HCT116 (cell line): ENCODE measurements around the gene MICA. TPM values are rescaled to one million over a fixed set of nuclear protein-coding genes. Genes with fewer than 3 reads are reported as not detected.
"Not testable (repeated sequence)": the region's sequence is repeated elsewhere in the genome, so short reads cannot be mapped to it uniquely, and the experiment has no call there.

ENCODE experiments used
- ATAC-seq: fragments of 200-7000 bp; cut with Tn5 transposase; 2 replicates; pipeline ENCODE4 v1.9.1; 2020; ENCODE audit warnings: mild to moderate bottlenecking, moderate library complexity
- BruUV-seq: library from RNA; stranded (reverse); fragments of 400-500 nt; replicated peaks from 2 replicates; lab custom pipeline; 2021; lab: Mats Ljungman, UMichigan
- CTCF ChIA-PET: fragments of 300-600 bp; sonication (Branson Sonifier 250); formaldehyde crosslinking; loops from one replicate; lab custom pipeline; 2021; ENCODE audit warnings: antibody characterized with exemption; lab: Charles Lee
- POLR2A ChIA-PET: fragments of 300-600, 350-600 bp; sonication (Branson Sonifier 250); formaldehyde crosslinking; loops from one replicate; lab custom pipeline; 2021; ENCODE audit warnings: antibody characterized with exemption; lab: Charles Lee
- RAD21 ChIA-PET, 2 experiments: fragments of 300-600 bp; sonication (Branson Sonifier 250); formaldehyde crosslinking; loops; one replicate each; lab custom pipeline; 2023; ENCODE audit warnings: low total read pairs in 2 of 2; ENCODE audit not compliant: uncharacterized antibody in 2 of 2, unreplicated experiment in 2 of 2, low non-redundant PET in 1 of 2; lab: Charles Lee
- DNase-seq: peaks from one replicate; pipeline ENCODE4 v3.0.0-alpha.2; 2010; ENCODE audit warnings: low read depth, low spot score
- H2AFZ ChIP-seq: fragments of 200-600 bp; shearing (Covaris generic), sonication (generic); 2 replicates; pipeline ENCODE4 v1.6.1; 2017; ENCODE audit warnings: low read depth, mixed run types, mixed read lengths, antibody characterized with exemption, low read length; ENCODE audit not compliant: poor library complexity, severe bottlenecking
- H3K27ac ChIP-seq: 2 replicates; pipeline ENCODE4 v1.5.1; 2012; ENCODE audit warnings: low read depth, low read length
- H3K27me3 ChIP-seq: fragments of 200-600 bp; sonication (generic); 2 replicates; pipeline ENCODE4 v1.6.1; 2016; ENCODE audit warnings: mixed run types, low read length, mixed read lengths; ENCODE audit not compliant: insufficient read depth
- H3K36me3 ChIP-seq, 2 experiments: fragments of 200-500 bp in 1 of 2; fragments of 200-600 bp in 1 of 2; sonication (Bioruptor generic) in 1 of 2; sonication (generic) in 1 of 2; 2 replicates each; pipeline versions ENCODE4 v1.5.1 to v1.6.1; 2014 to 2016; ENCODE audit warnings: low read length in 2 of 2, inconsistent platforms in 1 of 2, mixed read lengths in 1 of 2, mixed run types in 1 of 2; ENCODE audit not compliant: insufficient read depth in 2 of 2, control insufficient read depth in 1 of 2
- H3K4me1 ChIP-seq, 2 experiments: fragments of 200-600 bp in 1 of 2; sonication (generic) in 1 of 2; 2 replicates each; pipeline versions ENCODE4 v1.5.1 to v1.6.1; 2012 to 2017; ENCODE audit warnings: low read length in 2 of 2, inconsistent platforms in 1 of 2, mild to moderate bottlenecking in 1 of 2, mixed read lengths in 1 of 2, mixed run types in 1 of 2, moderate library complexity in 1 of 2; ENCODE audit not compliant: insufficient read depth in 2 of 2, control insufficient read depth in 1 of 2
- H3K4me2 ChIP-seq: fragments of 200-600 bp; sonication (generic); 2 replicates; pipeline ENCODE4 v1.6.1; 2017; ENCODE audit warnings: mixed run types, low read length, mixed read lengths
- H3K4me3 ChIP-seq, 2 experiments: fragments of 200-600 bp in 1 of 2; sonication (generic) in 1 of 2; replicated peaks in 1 of 2; 2 replicates each; pipeline ENCODE4 v1.5.1; 2011 to 2016; ENCODE audit warnings: low read length in 2 of 2, control low read depth in 1 of 2, low read depth in 1 of 2, mild to moderate bottlenecking in 1 of 2, mixed read lengths in 1 of 2, mixed run types in 1 of 2
- H3K79me2 ChIP-seq: fragments of 200-600 bp; sonication (generic); 2 replicates; pipeline ENCODE4 v1.6.1; 2017; ENCODE audit warnings: mild to moderate bottlenecking, mixed run types, low read length, moderate library complexity, mixed read lengths; ENCODE audit not compliant: insufficient read depth
- H3K9ac ChIP-seq: fragments of 200-600 bp; sonication (generic); 2 replicates; pipeline ENCODE4 v1.6.1; 2016; ENCODE audit warnings: low read length, mixed read lengths
- H3K9me2 ChIP-seq: fragments of 200-600 bp; sonication (generic), shearing (Covaris generic); 2 replicates; pipeline ENCODE4 v1.6.1; 2017; ENCODE audit warnings: mixed run types, mild to moderate bottlenecking, moderate library complexity; ENCODE audit not compliant: insufficient read depth
- H3K9me3 ChIP-seq, 2 experiments: fragments of 200-500 bp in 1 of 2; fragments of 200-600 bp in 1 of 2; sonication (Bioruptor generic) in 1 of 2; sonication (generic) in 1 of 2; 2 replicates each; pipeline ENCODE4 v1.6.1; 2014 to 2017; ENCODE audit warnings: low read length in 2 of 2, mixed read lengths in 2 of 2, inconsistent platforms in 1 of 2, low read depth in 1 of 2, mild to moderate bottlenecking in 1 of 2, mixed run types in 1 of 2, moderate library complexity in 1 of 2; ENCODE audit not compliant: control insufficient read depth in 1 of 2, insufficient read depth in 1 of 2
- H4K20me1 ChIP-seq: fragments of 200-600 bp; sonication (generic), shearing (Covaris generic); 2 replicates; pipeline ENCODE4 v1.6.1; 2017; ENCODE audit warnings: mixed run types, mild to moderate bottlenecking, moderate library complexity; ENCODE audit not compliant: insufficient read depth
- FOSL1 ChIP-seq: IDR thresholded peaks from 2 replicates; pipeline ENCODE4 v1.6.1; 2012; ENCODE audit warnings: low read depth
- JUND ChIP-seq: IDR thresholded peaks from 2 replicates; pipeline ENCODE4 v1.6.1; 2012
- SP1 ChIP-seq: IDR thresholded peaks from 2 replicates; pipeline ENCODE4 v1.6.1; 2012; ENCODE audit warnings: low read depth
- TCF7L2 ChIP-seq: IDR thresholded peaks from 2 replicates; pipeline ENCODE4 v1.7.0; 2011; ENCODE audit warnings: borderline replicate concordance, inconsistent platforms; ENCODE audit not compliant: insufficient read depth, insufficient read length; ENCODE audit errors: extremely low read depth
- intact Hi-C: fragments of 100-400 bp; cut with micrococcal nuclease; formaldehyde crosslinking; loops from 2 replicates; pipeline ENCODE4 v1.10.0; 2022
- total RNA-seq: library from RNA; stranded (reverse); gene quantifications from one replicate; pipeline ENCODE4 v1.2.1, GENCODE V29; 2021; ENCODE audit not compliant: unreplicated experiment

Gene MICA
- total RNA-seq, 1 experiment from 2014 or later: 24.1 TPM

DNA sequence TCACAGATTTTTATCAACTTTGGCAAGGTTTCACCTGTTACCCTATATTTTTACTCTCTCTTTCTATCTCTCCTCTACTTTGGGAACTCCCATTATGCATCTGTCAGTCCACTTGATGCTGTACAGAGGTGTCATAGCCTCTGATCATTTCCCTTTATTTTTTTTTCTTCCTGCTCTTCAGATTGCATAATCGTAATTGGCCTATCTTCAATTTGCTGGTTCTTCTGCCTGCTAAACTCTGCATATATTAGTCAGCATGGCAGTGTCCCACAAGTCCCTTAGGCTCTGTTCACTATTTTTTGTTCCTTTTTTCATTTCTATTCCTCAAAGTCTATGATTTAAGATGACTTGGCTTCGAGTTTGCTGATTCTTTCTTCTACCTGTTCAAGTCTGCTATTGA, 49.9 kb downstream of the MICA start:
- no TSS peak for BruUV-seq
- intact Hi-C loops: no loop called here
- RAD21 ChIA-PET: no interaction called here
- DNase-seq (no peak), ATAC-seq (no peak)
- Histone ChIP-seq H3K9me2 (no peaks in the 10 kb centered on the region), H3K4me1 (no peaks in the 10 kb centered on the region), H2AFZ (no peak overlapping the region), H3K9me3 (no peaks in the 10 kb centered on the region), H3K27me3 (no peaks in the 10 kb centered on the region), H3K27ac (no peak overlapping the region), H4K20me1 (no peaks in the 10 kb centered on the region), H3K79me2 (no peaks in the 10 kb centered on the region), H3K36me3 (no peaks in the 10 kb centered on the region), H3K4me3 (no peak overlapping the region), H3K4me2 (no peak overlapping the region), H3K9ac (no peak overlapping the region)
- POLR2A ChIA-PET: no interaction called here
- CTCF ChIA-PET: no interaction called here
- TF ChIP-seq JUND: no peak

DNA sequence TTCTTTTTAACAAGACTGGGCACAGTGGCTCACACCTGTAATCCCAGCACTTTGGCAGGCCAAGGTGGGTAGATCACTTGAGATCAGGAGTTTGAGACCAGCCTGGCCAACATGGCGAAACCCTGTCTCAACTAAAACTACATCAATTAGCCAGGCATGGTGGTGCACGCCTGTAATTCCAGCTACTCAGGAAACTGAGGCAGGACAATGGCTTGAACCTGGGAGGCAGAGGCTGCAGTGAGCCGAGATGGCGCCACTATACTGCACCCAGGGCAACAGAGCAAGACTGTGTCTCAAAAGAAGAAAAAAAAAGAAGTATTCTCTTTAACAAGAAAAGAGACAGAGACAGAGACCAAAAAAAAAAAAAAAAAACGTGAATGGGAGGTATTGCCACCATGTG, 56.5 kb downstream of the MICA start:
- intact Hi-C loops: not testable (repeated sequence)

DNA sequence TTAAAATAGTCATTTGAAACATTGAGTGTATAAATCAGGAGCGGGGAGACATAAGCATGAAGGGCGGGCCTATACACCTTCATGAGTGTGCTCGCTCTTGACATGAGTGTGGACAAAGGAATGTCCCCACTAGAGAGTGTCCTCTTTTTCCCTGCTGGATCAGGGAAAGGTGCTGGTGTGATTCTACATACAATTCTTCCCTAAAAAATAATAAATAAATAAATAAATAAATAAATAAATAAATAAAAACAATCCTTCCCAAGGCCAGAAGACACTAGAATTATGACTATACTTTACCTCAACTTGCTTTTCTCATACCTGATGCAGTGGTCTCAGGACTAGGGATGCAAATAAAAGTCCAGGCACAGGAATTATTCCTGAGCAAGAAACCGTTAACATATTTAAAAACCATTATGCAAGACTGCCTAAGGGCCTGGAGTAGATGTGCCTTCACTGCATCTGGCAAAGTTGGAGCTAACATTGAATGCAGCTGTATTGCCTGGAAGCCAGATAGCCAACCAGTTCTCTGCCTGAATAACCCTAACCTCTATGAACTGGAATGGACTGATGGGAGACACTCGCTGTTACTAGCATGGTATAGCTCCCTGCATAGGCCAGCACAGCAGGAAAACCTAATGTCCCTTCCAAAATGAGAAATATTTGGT, 57.1 kb downstream of the MICA start:
- H3K36me3 ChIP-seq: 0 out of 4 replicates have a peak, but pooled peaks cover 0 to 5% of the 10 kb centered on the region in 2 experiments
- peaks cover 8 to 20% of the 10 kb centered on the region in 2 experiments for H3K4me1 ChIP-seq
- no peaks in the 10 kb centered on the region for H3K9me3 ChIP-seq
- RAD21 ChIA-PET: no interaction called here
- no peak overlapping the region for H2AFZ ChIP-seq
- H3K9ac ChIP-seq: no peak overlapping the region
- H3K27ac ChIP-seq: no peak overlapping the region
- intact Hi-C loops: no loop called here
- DNase-seq: no peak
- ATAC-seq: no peak
- no peak overlapping the region for H3K4me3 ChIP-seq
- CTCF ChIA-PET: no interaction called here
- POLR2A ChIA-PET: no interaction called here
- no peak for TF ChIP-seq SP1
- no peak for TF ChIP-seq TCF7L2
- TF ChIP-seq JUND: no peak
- no peak for TF ChIP-seq FOSL1
- no peaks in the 10 kb centered on the region for H3K27me3 ChIP-seq
- H3K9me2 ChIP-seq: no peaks in the 10 kb centered on the region
- BruUV-seq: no TSS peak
- H3K4me2 ChIP-seq: no peak overlapping the region
- H4K20me1 ChIP-seq: no peaks in the 10 kb centered on the region
- no peaks in the 10 kb centered on the region for H3K79me2 ChIP-seq

More for the DNA sequence above, 56.5 kb downstream of the MICA start:
- POLR2A ChIA-PET, RAD21 ChIA-PET, H3K9ac ChIP-seq, H3K4me3 ChIP-seq, DNase-seq, H3K27ac ChIP-seq, H3K4me2 ChIP-seq, BruUV-seq, CTCF ChIA-PET, ATAC-seq, H4K20me1 ChIP-seq, H3K79me2 ChIP-seq, H3K27me3 ChIP-seq, H2AFZ ChIP-seq, H3K9me3 ChIP-seq, H3K9me2 ChIP-seq, H3K36me3 ChIP-seq: not testable (repeated sequence)
- peaks cover 8 to 20% of the 10 kb centered on the region in 2 experiments for H3K4me1 ChIP-seq
